Activated T-cell treated with anti-CD3 and anti-CD28 coated beads for 24 hours (primary cell): Measurements from ENCODE around the gene AFMID.
"Not testable (repeated sequence)": the region's sequence is repeated elsewhere in the genome, so short reads cannot be mapped to it uniquely, and the experiment has no call there.

ENCODE experiments used
- DNase-seq: peaks from one replicate; pipeline ENCODE4 v3.0.0-alpha.2; 2020; ENCODE audit warnings: low read depth

Gene AFMID, protein sequence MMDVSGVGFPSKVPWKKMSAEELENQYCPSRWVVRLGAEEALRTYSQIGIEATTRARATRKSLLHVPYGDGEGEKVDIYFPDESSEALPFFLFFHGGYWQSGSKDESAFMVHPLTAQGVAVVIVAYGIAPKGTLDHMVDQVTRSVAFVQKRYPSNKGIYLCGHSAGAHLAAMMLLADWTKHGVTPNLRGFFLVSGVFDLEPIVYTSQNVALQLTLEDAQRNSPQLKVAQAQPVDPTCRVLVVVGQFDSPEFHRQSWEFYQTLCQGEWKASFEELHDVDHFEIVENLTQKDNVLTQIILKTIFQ

DNA sequence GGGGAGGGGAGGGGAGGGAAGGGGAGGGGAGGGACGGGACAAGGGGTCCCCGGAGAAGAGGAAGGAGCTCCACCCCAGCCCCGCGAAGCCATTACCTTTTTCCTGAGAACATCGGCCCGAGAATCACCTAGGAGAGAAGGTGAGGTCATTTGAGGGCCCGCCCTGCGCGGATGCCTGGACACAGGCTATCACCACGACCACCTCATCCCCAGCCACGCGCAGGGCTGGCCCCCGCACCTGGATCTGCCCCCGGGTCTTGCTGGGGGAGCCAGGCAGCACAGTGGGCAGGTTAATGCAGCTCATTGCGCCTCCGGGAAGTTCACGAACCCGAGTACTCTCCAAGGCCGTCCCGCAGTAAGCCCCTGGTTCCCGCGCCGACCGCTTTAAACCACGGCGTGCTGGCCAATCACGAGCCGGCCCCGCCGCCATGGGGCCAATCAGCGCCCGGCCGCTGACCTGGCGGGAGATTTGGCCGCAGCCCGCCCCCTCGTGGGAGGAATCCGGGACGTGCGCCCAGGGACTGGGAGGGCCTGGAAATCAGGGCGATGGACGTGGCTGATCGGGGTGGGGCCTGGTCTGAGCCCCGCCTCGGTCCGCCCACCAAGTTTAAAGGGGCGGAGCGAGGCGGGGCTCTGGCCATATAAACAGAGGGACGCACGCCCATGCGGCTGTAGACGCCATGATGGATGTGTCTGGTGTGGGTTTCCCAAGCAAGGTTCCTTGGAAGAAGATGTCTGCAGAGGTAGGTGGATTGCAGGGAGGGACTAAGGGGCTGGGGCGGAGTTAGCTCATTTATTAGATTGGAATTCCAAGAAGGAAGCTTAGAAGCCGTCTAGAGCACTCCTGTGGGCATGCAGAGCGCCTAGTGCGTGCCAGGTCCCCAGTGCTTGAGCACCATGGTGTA lies at the start of gene AFMID, which contains the start of gene TK1:
TSS of gene AFMID (plus strand) at position 671 of the 904 bp plus-strand sequence. CDS start at position 680, 9 bp downstream.
TSS of gene TK1 (minus strand) at position 361 of the 904 bp plus-strand sequence. CDS start at position 303, 58 bp downstream.
- peak; percentile 89 for DNase-seq

DNA sequence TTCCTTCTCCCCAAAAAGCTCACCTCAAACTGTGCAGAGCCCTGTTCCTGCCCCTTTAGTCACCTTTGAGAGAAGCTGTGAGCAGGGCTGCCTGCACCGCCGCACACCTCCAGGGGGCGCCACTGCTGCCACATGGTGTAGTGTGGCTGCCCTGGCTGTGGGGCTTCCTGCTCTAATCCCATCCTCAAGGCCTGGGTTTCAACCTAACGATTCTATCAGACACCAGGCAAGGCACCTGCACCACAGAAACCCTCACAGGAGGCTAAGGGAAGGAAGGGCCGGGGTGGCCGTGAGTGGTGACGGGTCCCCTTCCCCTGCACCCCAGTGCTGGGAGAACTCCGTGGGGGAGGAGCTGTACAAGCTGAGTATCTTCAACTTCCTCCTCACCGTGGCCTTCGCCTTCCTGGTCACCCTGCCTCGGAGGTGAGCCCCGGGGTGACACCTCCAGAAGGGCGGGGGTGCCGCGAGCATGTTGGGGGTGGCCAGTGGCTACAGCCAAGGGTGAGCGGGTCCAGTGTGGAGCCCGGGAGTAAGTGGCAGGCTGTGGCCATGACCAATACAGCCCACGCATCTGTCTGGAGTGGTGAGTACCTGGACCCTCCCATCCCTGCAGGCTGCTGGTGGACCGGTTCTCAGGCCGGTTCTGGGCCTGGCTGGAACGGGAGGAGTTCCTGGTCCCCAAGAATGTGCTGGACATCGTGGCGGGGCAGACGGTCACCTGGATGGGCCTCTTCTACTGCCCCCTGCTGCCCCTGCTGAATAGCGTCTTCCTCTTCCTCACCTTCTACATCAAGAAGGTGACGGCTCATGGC lies 49.6 kb upstream of the AFMID start:
- no peak for DNase-seq

DNA sequence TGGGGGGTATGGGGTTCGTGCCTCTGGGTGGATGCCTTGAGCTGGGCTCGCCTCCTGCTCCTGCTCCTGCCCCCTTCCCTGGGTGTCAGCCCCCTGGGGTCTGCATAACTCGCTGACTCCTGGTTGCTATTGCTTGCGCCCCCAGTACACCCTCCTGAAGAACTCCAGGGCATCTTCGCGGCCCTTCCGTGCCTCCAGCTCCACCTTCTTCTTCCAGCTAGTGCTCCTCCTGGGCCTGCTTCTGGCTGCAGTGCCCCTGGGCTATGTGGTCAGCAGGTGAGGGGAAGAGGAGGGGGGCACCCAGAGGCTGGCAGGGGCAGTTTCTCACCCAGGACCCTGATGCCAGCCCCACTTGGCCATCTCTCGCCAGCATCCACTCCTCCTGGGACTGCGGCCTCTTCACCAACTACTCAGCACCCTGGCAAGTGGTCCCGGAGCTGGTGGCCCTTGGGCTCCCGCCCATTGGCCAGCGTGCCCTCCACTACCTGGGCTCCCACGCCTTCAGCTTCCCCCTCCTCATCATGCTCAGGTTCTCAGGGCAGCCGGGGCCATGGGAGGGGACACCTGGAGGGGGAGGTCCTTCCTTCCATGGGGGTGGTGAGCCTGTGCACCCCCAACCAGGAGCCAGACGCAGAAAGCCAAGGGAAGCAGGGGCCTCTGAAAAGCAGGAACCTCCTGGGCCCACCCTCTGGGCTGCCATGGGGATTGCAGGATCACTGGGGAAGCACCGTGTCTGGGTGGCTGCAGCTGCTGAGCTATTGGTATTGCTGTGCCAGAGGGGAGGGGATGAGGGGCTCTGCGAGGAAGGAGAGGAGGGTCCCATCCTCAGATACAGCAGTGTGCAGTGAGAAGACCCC lies 48.7 kb upstream of the AFMID start:
- no peak for DNase-seq

DNA sequence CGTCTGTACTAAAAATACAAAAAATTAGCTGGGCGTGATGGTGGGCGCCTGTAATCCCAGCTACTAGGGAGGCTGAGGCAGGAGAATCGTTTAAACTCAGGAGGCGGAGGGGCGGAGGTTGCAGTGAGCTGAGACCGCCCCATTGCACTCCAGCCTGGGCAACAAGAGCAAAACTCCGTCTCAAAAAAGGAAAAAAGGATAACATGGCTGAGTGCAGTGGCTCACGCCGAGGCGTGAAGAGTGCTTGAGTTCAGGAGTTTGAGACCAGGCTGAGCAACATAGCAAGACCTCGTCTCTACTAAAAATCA lies 47.3 kb upstream of the AFMID start:
- not testable (repeated sequence) for DNase-seq

DNA sequence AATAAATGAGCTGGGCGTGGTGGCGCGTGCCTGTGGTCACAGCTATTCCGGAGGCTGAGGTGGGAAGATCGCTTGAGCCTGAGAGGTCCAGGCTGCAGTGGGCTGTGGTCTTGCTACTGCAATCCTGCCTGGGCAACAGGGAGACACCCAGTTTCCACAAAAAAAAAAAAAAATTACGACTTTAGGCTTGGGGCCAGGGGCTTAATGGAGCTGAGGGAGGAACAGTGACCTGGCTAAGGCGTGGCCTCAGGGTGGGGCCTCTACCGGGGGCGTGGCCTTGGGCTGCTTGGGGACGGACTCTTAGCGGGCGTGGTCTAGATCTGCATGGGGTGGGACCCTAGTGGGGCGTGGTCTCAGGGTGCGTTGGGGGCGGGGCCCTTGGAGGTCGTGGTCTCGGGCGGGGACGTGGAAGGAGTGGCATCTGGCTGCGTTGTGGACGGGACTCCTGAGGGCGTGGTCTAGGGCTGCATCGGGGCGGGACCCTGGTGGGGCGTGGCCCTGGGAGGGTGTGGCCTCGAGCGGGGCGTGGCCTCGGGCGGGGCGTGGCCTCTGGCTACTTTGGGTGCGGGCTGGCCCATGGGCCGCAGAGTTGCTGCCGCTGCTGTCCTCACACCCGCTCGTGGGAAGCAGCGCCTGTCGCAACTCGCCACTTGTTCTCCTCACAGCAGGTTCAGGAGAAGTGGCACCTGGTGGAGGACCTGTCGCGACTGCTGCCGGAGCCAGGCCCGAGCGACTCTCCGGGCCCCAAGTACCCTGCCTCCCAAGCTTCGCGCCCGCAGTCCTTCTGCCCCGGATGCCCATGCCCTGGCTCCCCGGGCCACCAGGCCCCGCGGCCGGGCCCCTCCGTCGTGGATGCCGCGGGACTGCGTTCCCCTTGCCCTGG lies 46.8 kb upstream of the AFMID start:
- DNase-seq = peak; percentile 92

DNA sequence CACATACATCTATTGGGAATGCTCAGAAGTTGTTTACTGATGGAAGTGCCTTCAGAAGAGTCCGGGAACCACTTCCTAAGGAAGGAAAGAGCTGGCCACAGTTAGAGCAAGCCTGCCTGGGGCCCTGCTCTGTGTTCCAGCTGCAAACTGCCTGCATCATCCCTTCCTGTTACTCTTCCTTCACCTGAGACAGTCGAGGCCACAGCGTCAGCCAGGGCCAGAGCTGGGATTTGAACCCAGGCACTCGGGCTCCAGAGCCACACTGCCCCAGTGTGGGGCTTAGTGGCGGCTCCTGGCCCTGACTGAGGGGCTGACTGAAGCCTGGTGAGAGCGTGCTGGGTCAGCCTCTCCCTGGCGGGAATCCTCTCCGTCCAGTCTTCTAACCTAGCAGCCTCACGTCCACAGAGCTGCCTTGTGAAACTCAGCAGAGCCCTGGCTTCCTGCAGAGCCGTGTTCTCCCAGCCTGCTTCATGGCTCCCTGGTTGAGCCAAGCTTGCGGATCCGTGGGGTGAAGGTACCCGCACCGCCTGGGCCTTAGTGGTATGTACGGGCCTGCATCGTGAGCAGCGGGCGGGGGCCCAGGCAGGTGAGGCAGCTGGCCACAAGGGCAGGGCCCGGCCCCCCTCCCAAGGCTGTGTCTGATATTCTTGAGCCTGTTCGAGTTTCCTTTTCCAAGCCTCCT lies 45.6 kb upstream of the AFMID start:
- no peak for DNase-seq

DNA sequence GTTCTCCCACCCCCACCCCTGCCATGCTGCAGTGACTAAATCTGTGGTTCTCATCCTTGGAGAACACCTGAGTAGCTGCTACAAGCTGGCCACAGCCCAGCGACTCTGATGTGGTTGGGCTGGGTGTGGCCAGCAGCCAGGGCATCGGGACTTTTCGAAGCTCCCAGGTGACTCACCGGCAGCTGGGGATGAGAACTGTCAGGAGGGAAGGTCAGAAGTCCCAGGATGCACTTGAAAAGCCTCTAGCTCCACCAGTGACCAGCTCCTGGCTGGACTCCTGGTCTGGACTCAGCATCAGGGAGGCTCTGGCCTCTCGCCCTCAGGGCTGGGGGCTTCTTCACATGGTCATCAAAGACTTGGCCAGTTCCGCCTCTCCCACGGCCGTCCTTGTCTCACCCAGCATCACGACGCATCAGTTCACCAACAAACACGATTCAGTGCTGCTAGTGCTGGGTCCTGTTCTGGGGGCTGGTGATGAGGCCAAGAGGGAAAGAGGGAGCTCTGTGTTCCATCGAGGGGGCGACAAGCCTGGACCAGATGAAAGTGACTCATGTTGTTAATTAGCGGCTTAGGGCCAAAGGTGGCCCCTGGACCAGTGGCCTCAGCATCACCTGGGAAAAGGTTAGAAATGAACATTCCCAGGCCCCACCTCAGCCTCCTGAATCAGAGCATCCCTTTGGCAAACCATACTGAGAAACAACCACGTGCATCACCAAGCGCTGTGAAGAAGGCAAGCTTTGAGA lies 44.9 kb upstream of the AFMID start:
- no peak for DNase-seq

DNA sequence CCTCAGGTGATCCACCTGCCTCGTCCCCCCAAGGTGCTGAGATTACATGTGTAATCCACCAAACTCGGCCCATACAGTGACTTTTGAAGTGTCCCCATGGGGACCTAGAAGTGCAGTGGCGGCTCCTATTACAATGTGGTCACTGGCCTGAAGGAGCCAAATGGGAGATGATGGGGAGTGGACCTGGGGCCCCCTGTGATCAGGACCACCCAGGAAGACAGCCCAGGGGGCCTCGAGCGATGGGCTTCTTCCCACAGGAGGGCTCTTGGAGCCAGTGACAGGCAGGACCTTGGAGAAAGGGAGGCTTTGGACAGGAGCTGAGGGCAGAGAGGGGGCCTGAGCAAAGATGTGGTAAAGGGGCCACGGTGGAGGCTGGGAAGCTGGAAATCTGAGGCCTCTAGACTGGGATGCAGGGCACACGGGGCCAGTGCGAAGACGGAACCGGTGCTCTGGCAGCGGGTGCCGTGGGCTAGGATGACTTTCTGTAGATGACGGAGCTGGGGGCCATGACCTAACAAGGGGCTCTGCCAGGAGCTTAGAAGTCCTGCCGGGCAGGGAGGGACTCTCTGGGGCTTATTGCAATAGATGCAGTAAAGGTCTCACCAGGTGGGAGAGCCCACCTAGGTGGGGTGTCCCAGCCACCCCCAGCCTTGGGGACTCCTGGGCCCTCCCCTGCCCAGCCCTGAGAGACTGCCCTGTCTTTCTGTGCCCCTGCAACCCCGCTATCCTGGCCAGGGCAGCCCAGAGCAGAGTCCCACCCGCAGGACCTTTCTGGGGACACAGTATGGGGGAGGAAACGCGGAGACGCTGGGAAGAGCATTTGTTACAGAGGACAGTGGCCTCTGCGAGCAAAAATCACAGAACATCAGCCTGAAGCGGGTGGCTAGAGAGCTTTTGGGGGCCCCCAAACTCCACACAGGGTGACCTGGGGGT lies 43.7 kb upstream of the AFMID start:
- DNase-seq = no peak

DNA sequence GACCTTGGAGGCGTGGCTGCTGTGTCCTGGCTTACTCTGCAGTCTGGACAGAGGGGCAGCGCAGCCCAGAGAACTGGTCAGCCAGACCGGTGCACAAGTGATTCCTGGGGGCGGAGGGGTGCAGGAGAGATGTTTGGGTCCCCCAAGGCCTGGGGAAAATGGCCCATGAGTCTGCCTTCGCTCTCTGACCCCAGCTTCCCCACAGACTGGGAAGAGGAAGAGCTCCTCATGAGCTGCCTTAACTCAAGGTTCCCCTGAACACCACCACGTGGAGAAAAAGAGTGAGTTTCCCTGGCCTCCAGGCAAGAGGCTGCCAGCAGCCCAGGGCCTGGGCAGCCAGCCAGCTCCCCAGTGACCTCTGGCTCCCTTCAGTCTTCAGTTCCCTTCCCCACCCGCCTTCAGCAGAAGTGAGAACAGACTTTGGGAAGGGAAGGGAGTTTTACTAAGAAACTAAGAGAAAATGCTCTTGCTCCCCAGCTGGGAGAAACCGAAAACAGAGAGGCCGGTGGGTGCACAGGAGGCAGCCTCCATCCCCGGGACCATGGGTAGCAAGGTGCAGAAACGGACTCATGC lies 42.9 kb upstream of the AFMID start:
- no peak for DNase-seq

DNA sequence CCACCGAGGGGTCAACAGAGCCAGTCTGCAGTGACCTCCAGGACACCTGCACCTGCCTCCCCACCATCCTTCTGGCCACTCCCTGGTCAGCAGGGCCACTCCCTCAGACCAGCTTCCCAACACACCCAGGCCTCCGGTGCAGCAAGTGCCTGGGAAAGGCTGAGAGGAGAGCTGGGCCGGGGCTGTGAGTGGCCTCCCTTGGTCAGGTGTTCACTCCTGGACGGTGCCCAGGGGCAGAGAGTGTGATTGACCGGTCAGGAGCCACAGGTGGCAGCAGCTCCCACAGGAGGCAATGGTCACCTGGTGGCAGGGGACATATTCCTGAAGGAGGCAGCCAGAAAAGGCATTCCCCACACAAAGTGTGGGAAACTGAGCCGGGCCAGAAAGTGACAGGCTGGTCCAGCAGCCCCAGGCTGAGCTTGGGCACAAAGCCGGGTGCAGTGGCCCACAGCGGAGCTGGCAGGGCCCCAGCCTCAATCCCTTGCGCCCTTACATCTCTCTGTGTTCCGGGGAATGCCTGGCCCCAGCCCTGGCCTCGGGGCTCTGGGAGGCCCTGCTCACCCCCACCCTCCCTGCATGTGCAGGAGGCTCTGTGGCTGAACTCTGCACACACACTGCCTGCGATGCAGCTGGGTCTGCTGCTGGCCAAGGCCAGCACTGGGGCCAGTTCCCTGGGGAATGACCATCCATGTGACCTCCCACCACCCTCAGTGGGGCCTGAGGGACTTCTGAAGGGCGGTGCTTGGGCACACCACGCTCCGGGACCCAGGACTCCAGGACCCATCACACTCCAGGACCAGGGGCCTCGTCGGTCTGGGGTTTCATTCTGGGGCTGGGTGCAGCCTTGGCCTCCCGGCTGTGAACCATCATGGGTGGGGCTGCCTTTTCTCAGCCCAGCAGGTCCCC lies 42.2 kb upstream of the AFMID start:
- DNase-seq = no peak

DNA sequence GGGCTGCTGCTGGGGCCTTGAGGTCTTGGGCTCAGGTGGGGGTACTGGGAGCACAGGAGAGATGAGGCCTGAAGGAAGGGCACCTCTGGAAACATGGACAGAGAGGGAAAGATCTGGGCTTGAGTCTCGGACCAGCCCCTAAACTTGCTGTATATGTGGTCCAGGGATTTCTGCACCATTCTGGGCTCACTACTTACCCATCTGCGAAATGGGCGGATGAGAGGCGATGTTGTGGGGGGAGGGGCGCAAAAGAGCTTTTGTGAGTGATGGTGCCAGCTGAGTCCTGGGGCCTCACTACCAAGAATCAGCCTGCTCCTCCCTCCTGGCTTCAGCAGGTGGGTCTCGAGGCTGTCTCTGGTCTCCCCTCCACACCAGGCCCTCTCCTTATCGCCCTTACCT lies 40.7 kb upstream of the AFMID start:
- no peak for DNase-seq

DNA sequence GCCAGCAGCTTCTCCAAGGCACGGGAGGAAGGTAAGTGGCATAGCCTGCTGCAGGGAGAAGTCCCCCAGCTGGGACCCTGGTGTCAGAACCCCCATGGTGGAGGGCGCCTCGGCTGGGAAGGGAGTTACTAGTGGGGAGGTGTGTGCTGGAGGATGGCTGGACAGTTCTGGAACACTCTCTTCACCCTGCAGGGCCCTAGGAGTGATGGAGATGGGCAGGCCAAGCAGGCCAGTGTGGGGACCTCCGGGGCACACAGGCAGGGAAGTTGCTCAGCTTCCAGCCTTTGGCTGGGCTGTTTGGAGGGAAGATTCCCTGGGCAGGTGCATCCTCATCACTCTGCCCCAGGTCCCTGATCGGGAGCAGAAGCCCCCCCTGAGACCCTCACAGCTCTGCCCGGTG lies 40.3 kb upstream of the AFMID start:
- no peak for DNase-seq

DNA sequence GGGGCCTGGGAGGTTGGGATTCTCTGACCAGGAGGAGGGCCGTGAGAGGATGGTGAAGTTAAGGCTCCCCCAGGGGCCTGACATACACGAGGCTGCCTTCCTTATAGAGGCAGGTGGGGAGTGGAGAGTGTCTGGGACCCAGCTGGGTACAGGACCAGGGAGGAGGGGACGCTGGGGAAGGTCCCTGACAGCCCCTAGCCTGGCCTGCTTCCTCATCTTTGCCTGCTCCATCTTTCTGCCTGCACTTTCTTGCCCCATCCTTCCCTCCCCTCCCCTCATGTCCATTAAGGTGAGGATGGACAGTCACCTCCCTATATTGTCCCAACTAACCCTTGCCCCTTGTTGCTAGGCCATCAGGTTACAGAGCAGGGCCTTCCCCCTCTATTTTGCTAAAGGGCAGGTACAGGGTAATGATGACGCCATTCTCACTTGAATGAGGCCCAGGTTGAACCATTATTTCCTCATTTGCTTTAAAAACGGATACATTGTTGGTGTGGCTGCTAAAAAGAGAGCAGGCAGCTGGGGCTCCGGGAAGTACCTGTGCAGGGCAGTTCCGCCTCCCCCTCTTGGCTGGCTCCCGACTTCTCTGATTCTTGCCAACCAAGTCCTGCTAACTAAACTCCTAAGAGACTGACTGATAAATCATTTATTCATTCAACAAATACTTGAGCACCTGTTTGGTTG lies 39.7 kb upstream of the AFMID start:
- no peak for DNase-seq

DNA sequence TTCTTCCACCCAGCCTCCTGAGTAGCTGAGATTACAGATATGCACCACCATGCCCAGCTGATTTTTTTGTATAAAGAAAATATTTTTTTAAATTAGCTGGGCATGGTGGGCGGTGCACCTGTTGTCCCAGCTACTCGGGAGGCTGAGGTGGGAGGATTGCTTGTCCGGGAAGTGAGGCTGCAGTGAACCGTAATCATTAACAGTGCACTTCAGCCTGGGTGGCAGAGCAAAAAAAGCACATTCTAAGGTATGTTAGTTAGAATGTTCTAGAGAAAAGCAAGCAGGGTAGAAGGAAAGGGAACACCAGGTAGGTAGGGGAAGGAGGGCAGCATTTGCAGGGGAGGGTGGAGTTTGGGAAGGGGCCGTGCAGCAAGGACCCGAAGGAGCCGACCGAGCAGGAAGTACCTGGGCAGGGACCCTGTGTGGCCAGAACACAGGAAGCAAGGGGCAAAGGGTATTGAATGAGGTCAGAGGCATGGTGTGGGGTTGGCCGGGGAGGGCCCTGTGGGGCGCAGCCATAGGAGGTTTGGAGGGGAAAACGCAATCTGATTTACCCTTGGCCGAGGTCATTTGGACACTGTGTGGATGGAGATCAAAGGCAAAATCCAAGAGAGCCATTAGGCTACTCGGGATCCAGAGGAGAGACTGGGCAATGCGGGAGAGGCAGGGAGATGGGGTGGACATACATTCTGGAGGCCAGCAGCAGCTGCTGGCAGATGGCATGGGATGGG lies 38.7 kb upstream of the AFMID start:
- no peak for DNase-seq

DNA sequence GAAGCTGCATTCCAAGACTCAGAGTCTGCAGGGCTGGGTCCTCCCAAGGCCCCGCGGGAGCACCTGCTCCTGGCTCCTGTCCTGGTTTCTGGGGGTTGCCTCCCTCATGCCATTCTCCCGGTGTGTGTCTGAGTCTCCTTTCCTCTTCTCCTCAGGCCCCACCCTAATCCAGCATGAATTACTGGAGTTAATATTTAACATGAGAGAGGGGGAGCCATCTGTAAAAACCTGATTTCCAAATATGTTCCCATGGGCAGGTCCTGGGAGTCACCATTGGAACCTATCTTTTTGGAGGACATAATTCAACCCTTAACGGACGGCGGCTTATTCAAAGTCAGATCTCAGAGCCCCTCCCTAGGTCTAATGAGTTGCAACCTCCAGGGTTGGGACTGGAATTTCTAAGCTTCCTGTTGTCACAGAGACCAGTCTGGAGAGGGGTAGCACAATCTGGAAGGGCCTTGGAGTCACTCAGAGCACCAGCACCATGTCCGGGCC lies 35.6 kb upstream of the AFMID start:
- no peak for DNase-seq
